ENCODE measurements around the gene CIAO2B.
"Not testable (repeated sequence)": the region's sequence is repeated elsewhere in the genome, so short reads cannot be mapped to it uniquely, and the experiment has no call there.

CIAO2B gene

DNA sequence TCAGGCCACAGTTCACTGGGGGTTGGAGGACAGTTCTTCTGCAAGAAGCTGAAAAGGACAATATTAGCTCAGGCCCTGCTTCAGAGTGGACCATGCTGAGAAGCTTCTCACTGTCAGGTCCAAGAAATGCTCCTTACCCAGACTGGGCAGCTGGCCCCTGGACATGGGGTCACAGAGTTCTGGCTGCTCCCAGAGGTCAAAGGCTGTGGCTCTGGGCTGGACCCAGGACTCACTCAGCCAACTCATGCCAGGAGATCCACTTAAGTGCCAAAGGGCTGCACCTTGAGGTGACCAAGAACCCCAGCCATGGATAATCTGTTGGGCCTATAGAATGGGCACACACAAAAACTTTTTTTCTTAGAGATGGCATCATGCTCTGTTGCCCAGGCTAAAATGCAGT lies 5.2 kb upstream of the CIAO2B start:
- Histone ChIP-seq H3K27me3 (ENCODE audit: control insufficient read depth in 2 of 2, insufficient read depth in 2 of 2, low read length in 2 of 2) (no peaks in the 10 kb centered on the region), H3K4me1 (ENCODE audit: control insufficient read depth in 2 of 2, insufficient read depth in 2 of 2, low read length in 2 of 2) (peaks cover 27 to 32% of the 10 kb centered on the region in 2 donors), H3K27ac (ENCODE audit: low read depth in 2 of 2, low read length in 2 of 2) (no peak overlapping the region), H3K4me3 (ENCODE audit: low read length in 2 of 2) (no peak overlapping the region), H3K9ac (ENCODE audit: low read depth in 1 of 2, low read length in 2 of 2) (no peak overlapping the region), H3K9me3 (ENCODE audit: control insufficient read depth in 2 of 2, low read length in 2 of 2) (no peaks in the 10 kb centered on the region), H3K36me3 (ENCODE audit: control insufficient read depth in 2 of 2, insufficient read depth in 2 of 2, low read length in 2 of 2) (peaks cover 61 to 68% of the 10 kb centered on the region in 2 donors)

DNA sequence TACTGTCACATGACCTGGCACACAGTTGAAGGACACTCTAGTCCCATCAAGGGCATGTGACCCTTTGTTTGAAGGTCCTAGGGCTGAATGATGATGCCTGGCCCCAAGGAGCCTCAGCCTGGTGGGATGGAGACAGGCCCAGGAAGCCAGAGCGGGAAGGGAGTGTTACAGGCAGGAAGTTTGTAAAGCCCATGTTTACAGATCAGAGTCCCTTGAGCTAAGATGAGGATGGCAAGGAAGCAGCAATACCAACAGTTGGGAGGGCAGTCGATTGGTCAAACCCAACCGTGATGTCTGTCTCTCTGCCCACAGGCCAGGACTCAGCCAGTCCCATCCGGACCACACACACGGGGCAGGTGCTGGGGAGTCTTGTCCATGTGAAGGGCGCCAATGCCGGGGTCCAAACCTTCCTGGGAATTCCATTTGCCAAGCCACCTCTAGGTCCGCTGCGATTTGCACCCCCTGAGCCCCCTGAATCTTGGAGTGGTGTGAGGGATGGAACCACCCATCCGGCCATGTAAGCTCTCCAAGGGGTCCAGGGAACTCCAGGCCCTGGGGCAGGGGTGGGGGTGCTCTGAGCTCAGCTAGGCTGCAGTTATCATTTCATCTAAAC lies 3.6 kb upstream of the CIAO2B start:
- Histone ChIP-seq H3K9me3 (ENCODE audit: control insufficient read depth in 2 of 2, low read length in 2 of 2) (no peaks in the 10 kb centered on the region), H3K36me3 (ENCODE audit: control insufficient read depth in 2 of 2, insufficient read depth in 2 of 2, low read length in 2 of 2) (peaks cover 53 to 56% of the 10 kb centered on the region in 2 donors), H3K27me3 (ENCODE audit: control insufficient read depth in 2 of 2, insufficient read depth in 2 of 2, low read length in 2 of 2) (no peaks in the 10 kb centered on the region), H3K4me1 (ENCODE audit: control insufficient read depth in 2 of 2, insufficient read depth in 2 of 2, low read length in 2 of 2) (peaks cover 35 to 41% of the 10 kb centered on the region in 2 donors), H3K4me3 (ENCODE audit: low read length in 2 of 2) (no peak overlapping the region), H3K27ac (ENCODE audit: low read depth in 2 of 2, low read length in 2 of 2) (peak overlapping the region; percentile 95), H3K9ac (ENCODE audit: low read depth in 1 of 2, low read length in 2 of 2) (no peak overlapping the region)

DNA sequence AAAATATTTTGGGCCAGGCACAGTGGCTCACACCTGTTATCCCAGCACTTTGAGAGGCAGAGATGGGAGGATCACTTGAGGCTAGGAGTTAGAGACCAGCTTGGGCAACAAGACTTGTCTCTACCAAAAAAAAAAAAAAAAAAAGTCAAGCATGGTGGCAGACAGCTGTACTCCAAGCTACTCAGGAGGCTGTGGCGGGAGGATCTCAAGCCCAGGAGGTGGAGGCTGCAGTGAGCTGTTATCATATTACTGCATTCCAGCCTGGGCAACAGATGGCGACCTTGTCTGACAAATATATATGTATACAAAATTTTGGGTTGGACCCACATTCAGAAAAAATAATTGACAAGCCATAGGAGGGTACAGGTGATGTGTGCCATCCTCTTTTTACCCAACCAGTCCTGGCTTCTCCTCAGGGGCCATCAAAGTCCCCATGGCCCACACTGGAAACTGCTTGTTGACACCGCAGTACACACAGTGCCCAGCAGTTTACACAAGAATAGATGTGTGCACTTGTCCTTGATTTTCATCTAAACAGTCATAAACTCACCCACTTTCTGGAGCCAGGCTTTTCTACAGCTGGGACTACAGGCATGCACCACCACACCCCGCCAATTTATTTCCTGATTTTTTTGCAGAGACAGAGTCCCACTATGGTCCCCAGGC lies 2.8 kb upstream of the CIAO2B start:
- Histone ChIP-seq H3K4me3 (ENCODE audit: low read length in 2 of 2) (peak overlapping the region; percentile 85 to 98), H3K4me1 (ENCODE audit: control insufficient read depth in 2 of 2, insufficient read depth in 2 of 2, low read length in 2 of 2) (peaks cover 39 to 47% of the 10 kb centered on the region in 2 donors), H3K36me3 (ENCODE audit: control insufficient read depth in 2 of 2, insufficient read depth in 2 of 2, low read length in 2 of 2) (peaks cover 49 to 55% of the 10 kb centered on the region in 2 donors), H3K27me3 (ENCODE audit: control insufficient read depth in 2 of 2, insufficient read depth in 2 of 2, low read length in 2 of 2) (no peaks in the 10 kb centered on the region), H3K27ac (ENCODE audit: low read depth in 2 of 2, low read length in 2 of 2) (peak overlapping the region; percentile 95), H3K9ac (ENCODE audit: low read depth in 1 of 2, low read length in 2 of 2) (peak overlapping the region; percentile 14 to 98), H3K9me3 (ENCODE audit: control insufficient read depth in 2 of 2, low read length in 2 of 2) (no peaks in the 10 kb centered on the region)

DNA sequence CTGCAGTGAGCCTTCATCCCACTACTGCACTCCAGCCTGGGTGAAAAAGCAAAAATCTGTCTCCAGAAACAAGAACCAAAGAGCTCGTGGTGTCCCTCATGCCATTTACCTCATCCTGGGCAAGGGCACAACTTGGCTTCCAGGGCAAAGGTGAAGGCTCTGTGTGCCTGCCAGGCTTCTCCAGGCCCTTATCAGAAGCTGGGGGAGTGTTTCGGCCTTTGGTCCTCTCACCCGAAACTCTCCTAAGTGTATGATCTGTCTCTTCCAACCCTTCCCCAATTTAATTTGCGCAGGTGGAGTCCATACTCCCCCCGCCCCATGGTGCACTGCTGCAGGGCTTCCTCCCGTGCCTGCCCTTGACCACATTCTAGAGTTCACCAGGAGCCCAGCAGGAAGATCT lies 2.3 kb upstream of the CIAO2B start:
- Histone ChIP-seq H3K27ac (ENCODE audit: low read depth in 2 of 2, low read length in 2 of 2) (peak overlapping the region; percentile 95), H3K4me1 (ENCODE audit: control insufficient read depth in 2 of 2, insufficient read depth in 2 of 2, low read length in 2 of 2) (peaks cover 39 to 47% of the 10 kb centered on the region in 2 donors), H3K4me3 (ENCODE audit: low read length in 2 of 2) (peak overlapping the region; percentile 85 to 98), H3K9me3 (ENCODE audit: control insufficient read depth in 2 of 2, low read length in 2 of 2) (no peaks in the 10 kb centered on the region), H3K27me3 (ENCODE audit: control insufficient read depth in 2 of 2, insufficient read depth in 2 of 2, low read length in 2 of 2) (no peaks in the 10 kb centered on the region), H3K36me3 (ENCODE audit: control insufficient read depth in 2 of 2, insufficient read depth in 2 of 2, low read length in 2 of 2) (peaks cover 44 to 54% of the 10 kb centered on the region in 2 donors), H3K9ac (ENCODE audit: low read depth in 1 of 2, low read length in 2 of 2) (peak overlapping the region; percentile 98 to 100)

DNA sequence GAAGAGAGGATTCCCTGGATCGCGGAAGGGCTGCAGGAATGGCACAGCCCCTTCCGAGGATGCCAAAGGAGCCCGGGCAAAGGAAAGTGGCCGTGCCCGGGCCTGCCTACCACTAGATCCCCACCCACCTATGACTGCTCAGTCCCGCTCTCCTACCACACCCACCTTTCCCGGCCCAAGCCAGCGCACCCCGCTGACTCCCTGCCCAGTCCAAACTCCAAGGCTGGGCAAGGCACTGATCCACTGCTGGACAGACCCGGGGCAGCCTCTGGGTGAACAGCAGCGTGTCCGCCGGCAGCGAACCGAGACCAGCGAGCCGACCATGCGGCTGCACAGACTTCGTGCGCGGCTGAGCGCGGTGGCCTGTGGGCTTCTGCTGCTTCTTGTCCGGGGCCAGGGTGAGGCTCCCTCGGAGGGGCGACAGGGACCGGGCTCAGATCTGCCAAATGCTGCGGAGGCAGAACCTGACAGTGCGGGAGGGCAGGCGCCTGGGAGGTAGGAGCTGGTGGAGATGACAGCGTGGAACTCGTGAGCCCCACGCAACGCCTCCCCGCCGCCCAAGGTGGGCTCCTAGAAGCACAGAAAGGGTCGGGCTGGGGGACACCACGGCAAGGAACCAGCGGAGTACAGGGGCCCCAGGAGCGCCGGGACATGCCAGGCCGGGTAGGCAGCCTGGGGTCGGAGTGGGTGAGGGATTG lies 1.3 kb upstream of the CIAO2B start, which contains the start of gene CES2:
Gene CES2 (plus strand): TSS at position 203 of the 698 bp plus-strand sequence. CDS start 120 bp downstream, at position 323.
- H3K9ac ChIP-seq (ENCODE audit: low read depth in 1 of 2, low read length in 2 of 2): peak within 1 kb of the TSS; percentile 98 to 100
- H3K27me3 ChIP-seq (ENCODE audit: control insufficient read depth in 2 of 2, insufficient read depth in 2 of 2, low read length in 2 of 2): no peaks in the 10 kb centered on the region
- peaks cover 34 to 44% of the 10 kb centered on the region in 2 donors for H3K36me3 ChIP-seq (ENCODE audit: control insufficient read depth in 2 of 2, insufficient read depth in 2 of 2, low read length in 2 of 2)
- peak within 1 kb of the TSS; percentile 95 for H3K27ac ChIP-seq (ENCODE audit: low read depth in 2 of 2, low read length in 2 of 2)
- peaks cover 39 to 47% of the 10 kb centered on the region in 2 donors for H3K4me1 ChIP-seq (ENCODE audit: control insufficient read depth in 2 of 2, insufficient read depth in 2 of 2, low read length in 2 of 2)
- peak within 1 kb of the TSS; percentile 85 to 98 for H3K4me3 ChIP-seq (ENCODE audit: low read length in 2 of 2)
- no peaks in the 10 kb centered on the region for H3K9me3 ChIP-seq (ENCODE audit: control insufficient read depth in 2 of 2, low read length in 2 of 2)

DNA sequence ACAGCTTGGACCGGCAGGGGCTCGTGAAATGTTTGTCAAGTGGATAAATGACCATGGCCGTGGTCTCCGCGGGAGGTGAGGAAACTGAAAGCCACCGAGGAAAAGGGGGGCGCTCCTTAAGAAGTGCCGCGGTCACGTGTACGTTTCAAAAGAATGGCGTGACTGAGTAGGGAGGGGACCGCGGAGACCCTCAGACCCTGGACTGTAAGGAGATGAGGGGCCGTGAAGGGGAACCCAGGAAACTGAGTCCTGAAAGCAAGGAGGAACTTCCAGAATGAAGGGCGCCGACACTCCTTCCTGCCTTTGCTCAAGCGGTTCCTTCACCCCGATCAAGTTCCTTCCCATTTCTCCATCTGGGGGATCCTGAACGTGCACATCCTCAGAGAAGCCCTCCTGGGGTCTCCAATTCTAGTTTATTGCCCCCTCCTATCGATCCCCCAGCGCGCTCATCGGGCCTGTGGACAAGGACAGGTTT lies 674 bp upstream of the CIAO2B start:
- H3K9me3 ChIP-seq (ENCODE audit: control insufficient read depth in 2 of 2, low read length in 2 of 2); H3K27me3 ChIP-seq (ENCODE audit: control insufficient read depth in 2 of 2, insufficient read depth in 2 of 2, low read length in 2 of 2): not testable (repeated sequence)
- peak overlapping the region; percentile 85 to 98 for H3K4me3 ChIP-seq (ENCODE audit: low read length in 2 of 2)
- peaks cover 39 to 47% of the 10 kb centered on the region in 2 donors for H3K4me1 ChIP-seq (ENCODE audit: control insufficient read depth in 2 of 2, insufficient read depth in 2 of 2, low read length in 2 of 2)
- H3K36me3 ChIP-seq (ENCODE audit: control insufficient read depth in 2 of 2, insufficient read depth in 2 of 2, low read length in 2 of 2): peaks cover 28 to 41% of the 10 kb centered on the region in 2 donors
- H3K9ac ChIP-seq (ENCODE audit: low read depth in 1 of 2, low read length in 2 of 2): peak overlapping the region; percentile 98 to 100
- peak overlapping the region; percentile 95 for H3K27ac ChIP-seq (ENCODE audit: low read depth in 2 of 2, low read length in 2 of 2)

DNA sequence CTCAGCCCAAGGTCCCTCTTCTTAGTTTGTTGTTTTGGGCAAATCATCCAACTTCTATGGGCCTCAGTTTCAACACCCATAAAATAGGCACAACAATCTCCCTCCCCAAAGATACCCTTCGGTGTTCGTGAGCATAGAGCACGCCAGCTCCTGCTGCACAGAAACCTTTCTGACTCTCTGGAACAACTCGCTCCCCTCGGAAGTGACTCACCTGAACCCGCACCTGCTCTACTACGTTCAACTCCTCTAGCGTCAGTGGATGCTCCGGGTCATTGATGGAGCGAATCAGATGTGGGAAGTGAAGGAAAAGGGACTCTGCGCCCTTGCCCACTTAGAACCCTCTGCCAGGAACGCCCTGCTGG lies 445 bp downstream of the CIAO2B start:
- H3K27me3 ChIP-seq (ENCODE audit: control insufficient read depth in 2 of 2, insufficient read depth in 2 of 2, low read length in 2 of 2): no peaks in the 10 kb centered on the region
- peaks cover 39 to 47% of the 10 kb centered on the region in 2 donors for H3K4me1 ChIP-seq (ENCODE audit: control insufficient read depth in 2 of 2, insufficient read depth in 2 of 2, low read length in 2 of 2)
- H3K4me3 ChIP-seq (ENCODE audit: low read length in 2 of 2): peak overlapping the region; percentile 85 to 98
- peaks cover 18 to 30% of the 10 kb centered on the region in 2 donors for H3K36me3 ChIP-seq (ENCODE audit: control insufficient read depth in 2 of 2, insufficient read depth in 2 of 2, low read length in 2 of 2)
- peak overlapping the region; percentile 92 to 98 for H3K9ac ChIP-seq (ENCODE audit: low read depth in 1 of 2, low read length in 2 of 2)
- no peaks in the 10 kb centered on the region for H3K9me3 ChIP-seq (ENCODE audit: control insufficient read depth in 2 of 2, low read length in 2 of 2)
- peak overlapping the region; percentile 95 for H3K27ac ChIP-seq (ENCODE audit: low read depth in 2 of 2, low read length in 2 of 2)

DNA sequence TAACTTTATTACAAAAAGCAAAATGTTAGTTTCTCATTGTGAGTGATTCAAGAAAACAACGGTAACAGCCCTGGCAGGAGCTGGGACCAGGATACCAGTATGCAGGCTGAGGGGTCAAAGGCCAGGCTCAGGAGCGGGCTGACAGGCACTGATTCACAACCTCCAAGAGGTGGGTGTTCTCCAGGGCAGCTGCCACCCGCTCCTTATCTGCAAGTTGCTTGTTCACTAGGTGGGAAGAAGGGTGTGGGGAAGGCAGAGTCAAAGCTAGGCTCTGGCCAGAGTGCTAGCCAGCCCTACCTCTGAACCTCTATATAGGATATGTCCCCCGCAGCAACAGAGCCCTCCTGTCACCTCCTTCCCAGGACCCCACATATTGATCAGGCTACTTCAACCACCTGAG lies 2.1 kb downstream of the CIAO2B start:
- peaks cover 28 to 33% of the 10 kb centered on the region in 2 donors for H3K4me1 ChIP-seq (ENCODE audit: control insufficient read depth in 2 of 2, insufficient read depth in 2 of 2, low read length in 2 of 2)

DNA sequence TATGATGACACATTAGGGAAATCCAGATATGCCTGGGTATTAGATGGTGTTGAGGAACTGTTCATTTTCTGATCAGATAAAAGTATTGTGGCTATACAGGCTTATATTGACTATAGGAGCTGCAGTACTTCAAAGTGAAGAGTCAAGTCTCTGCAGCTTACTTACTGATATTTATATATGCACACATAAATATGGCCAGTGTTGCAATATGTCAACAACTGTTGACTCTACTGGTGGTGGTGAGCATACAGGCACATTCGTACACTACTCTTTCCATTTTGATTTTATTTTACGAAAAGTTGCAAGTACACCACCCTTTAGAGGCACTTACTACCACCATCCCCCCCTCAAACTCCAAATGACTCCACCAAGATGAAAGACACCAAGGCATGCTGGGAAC lies 2.5 kb downstream of the CIAO2B start:
- Histone ChIP-seq H3K9me3 (ENCODE audit: control insufficient read depth in 2 of 2, low read length in 2 of 2) (no peaks in the 10 kb centered on the region), H3K27ac (ENCODE audit: low read depth in 2 of 2, low read length in 2 of 2) (no peak overlapping the region), H3K4me1 (ENCODE audit: control insufficient read depth in 2 of 2, insufficient read depth in 2 of 2, low read length in 2 of 2) (peaks cover 26 to 29% of the 10 kb centered on the region in 2 donors), H3K4me3 (ENCODE audit: low read length in 2 of 2) (no peak overlapping the region), H3K36me3 (ENCODE audit: control insufficient read depth in 2 of 2, insufficient read depth in 2 of 2, low read length in 2 of 2) (peaks cover 4 to 15% of the 10 kb centered on the region in 2 donors), H3K27me3 (ENCODE audit: control insufficient read depth in 2 of 2, insufficient read depth in 2 of 2, low read length in 2 of 2) (no peaks in the 10 kb centered on the region), H3K9ac (ENCODE audit: low read depth in 1 of 2, low read length in 2 of 2) (no peak overlapping the region)

More for the DNA sequence above, 2.1 kb downstream of the CIAO2B start:
- Histone ChIP-seq H3K27me3 (ENCODE audit: control insufficient read depth in 2 of 2, insufficient read depth in 2 of 2, low read length in 2 of 2) (no peaks in the 10 kb centered on the region), H3K36me3 (ENCODE audit: control insufficient read depth in 2 of 2, insufficient read depth in 2 of 2, low read length in 2 of 2) (peaks cover 4 to 19% of the 10 kb centered on the region in 2 donors), H3K9ac (ENCODE audit: low read depth in 1 of 2, low read length in 2 of 2) (no peak overlapping the region), H3K27ac (ENCODE audit: low read depth in 2 of 2, low read length in 2 of 2) (no peak overlapping the region), H3K4me3 (ENCODE audit: low read length in 2 of 2) (no peak overlapping the region), H3K9me3 (ENCODE audit: control insufficient read depth in 2 of 2, low read length in 2 of 2) (no peaks in the 10 kb centered on the region)

DNA sequence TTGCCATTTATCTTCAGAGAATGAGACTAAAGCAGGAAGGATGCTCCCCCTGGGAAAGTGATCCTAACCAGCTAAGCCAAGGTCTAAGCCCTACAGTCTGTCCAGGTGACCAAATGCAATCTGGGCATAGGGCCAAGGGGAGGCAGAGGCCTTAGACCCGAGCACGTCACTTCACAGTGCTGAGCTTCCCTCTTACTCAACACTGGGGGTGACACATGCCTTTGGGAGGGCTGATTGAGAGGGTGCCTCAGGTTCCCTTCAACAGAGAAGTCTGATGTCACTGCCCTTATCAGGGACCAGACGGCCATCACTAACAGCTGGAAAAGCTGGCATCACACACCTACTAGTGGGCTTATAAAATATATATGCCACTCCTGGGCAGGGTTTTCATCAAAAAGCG lies 4.0 kb downstream of the CIAO2B start:
- peaks cover 4 to 15% of the 10 kb centered on the region in 2 donors for H3K36me3 ChIP-seq (ENCODE audit: control insufficient read depth in 2 of 2, insufficient read depth in 2 of 2, low read length in 2 of 2)
- H3K4me1 ChIP-seq (ENCODE audit: control insufficient read depth in 2 of 2, insufficient read depth in 2 of 2, low read length in 2 of 2): peaks cover 15 to 21% of the 10 kb centered on the region in 2 donors
- H3K9ac ChIP-seq (ENCODE audit: low read depth in 1 of 2, low read length in 2 of 2): no peak overlapping the region
- no peak overlapping the region for H3K27ac ChIP-seq (ENCODE audit: low read depth in 2 of 2, low read length in 2 of 2)
- H3K9me3 ChIP-seq (ENCODE audit: control insufficient read depth in 2 of 2, low read length in 2 of 2): no peaks in the 10 kb centered on the region
- H3K4me3 ChIP-seq (ENCODE audit: low read length in 2 of 2): no peak overlapping the region
- peaks cover 1% of the 10 kb centered on the region in 2 donors for H3K27me3 ChIP-seq (ENCODE audit: control insufficient read depth in 2 of 2, insufficient read depth in 2 of 2, low read length in 2 of 2)
